NCI-H2196 (cell line): Measurements from ENCODE around the gene ZBTB16.

ENCODE experiments used
- DNase-seq: peaks from one replicate; lab custom pipeline; 2025; ENCODE audit not compliant: unreplicated experiment; lab: John Stamatoyannopoulos, UW

ZBTB16 gene

DNA sequence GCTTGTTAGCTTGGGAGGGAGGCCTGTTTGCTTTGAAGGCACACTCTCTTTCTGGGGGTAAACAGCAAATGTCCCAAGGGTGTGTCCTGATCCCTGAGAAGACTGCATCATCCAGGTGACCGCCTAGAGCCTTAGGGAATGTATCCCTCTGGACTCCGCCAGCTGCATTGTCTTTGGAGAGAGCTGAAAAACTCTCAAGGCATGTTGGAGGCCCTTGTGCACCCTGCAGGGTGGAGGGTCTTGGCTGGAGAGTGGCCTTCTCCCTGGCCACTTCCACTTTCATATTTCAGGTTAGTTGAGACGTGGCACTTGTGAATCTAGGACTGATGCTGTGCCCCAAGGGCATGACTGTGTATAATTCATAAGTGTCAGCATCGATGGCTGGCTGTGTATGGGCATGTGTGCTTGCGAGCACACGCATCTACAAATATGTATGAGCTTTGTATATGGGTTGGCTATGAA lies 70.6 kb downstream of the ZBTB16 start:
- no peak for DNase-seq

GRCh38 chr11:114130629-114131277 lies 71.2 kb downstream of the ZBTB16 start:
- no peak for DNase-seq

DNA sequence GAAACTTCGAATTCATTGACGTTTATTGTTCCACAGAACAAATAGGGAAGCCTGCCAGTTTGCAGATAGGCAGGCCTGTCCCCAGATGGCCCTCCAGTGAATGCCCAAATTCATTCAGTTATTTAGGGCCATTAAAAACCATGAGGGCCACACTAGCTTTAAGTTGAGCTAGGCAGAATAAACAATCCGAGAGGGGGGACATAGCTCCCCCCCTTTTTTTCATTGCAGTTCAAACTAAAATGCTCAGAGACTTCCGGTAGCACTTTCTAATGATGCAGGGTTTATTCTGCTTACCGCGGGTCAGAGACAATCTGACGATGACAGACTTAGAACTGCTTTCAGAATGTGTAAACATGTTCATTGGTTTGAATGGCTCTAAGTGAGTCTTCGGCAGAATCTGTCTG lies 72.0 kb downstream of the ZBTB16 start:
- no peak for DNase-seq

DNA sequence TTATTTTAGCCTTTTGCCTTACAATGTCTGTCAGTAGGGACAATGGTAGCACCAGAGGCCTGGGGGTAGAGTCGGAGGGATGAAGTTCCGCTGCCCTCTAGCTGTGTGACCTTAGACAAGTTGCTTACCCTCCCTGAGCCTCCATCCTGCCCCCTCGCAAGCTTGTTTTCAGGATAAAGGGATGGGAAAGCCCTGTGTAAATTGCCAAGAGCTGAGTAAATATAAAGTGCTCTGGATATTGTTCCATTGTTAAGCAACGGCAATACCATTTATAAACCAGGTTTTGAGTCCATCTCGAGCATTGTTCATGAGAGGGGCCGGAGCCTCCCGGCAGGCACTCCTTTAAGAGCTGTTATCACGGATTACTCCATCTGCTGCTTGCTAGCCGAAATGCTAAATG lies 72.9 kb downstream of the ZBTB16 start:
- DNase-seq = no peak

DNA sequence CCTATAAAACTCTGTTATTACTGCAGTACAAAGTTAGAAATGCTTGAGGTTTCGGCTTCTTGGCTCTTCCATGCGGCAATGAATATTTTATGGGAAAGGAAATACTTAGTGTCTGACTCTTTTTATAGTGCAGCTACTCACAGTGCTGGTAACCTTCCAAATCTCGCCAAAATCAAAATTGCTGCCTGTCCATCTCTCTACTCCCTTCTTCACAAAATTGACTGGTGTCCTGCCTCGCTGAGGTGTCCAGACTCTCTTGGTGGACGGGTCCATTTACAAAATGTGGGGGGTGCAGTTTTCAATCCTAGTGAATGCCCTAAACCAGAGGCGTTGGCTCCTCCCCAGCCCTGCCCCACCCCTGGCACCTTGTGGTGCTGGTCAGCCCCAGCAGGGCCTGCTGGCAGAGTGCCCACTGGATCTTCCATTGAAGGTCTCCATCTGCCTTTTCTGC lies 73.5 kb downstream of the ZBTB16 start:
- no peak for DNase-seq

GRCh38 chr11:114133548-114134329 lies 74.2 kb downstream of the ZBTB16 start:
- DNase-seq = no peak

DNA sequence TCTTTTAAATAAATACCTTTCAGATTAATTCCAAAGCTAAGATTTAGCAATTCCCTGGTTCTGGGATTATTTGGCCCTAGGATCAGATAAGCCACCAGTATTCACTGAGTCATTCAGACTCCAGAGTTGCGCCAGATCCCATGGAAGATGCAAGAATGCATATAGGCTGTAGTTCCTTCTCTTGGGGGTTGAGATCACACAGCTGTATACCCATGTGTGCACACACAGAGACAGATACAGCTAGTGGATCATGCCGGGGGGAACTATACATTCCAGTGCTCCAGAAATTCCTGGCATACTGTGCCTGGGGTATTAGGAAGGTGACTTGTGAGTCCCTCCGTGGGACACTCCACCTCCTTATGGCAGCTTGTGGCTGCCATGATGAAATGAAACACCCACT lies 75.4 kb downstream of the ZBTB16 start:
- no peak for DNase-seq

GRCh38 chr11:114135737-114136151 lies 76.2 kb downstream of the ZBTB16 start:
- no peak for DNase-seq

GRCh38 chr11:114136686-114137640 lies 77.5 kb downstream of the ZBTB16 start:
- DNase-seq = no peak

GRCh38 chr11:114137838-114138237 lies 78.3 kb downstream of the ZBTB16 start:
- DNase-seq = no peak

DNA sequence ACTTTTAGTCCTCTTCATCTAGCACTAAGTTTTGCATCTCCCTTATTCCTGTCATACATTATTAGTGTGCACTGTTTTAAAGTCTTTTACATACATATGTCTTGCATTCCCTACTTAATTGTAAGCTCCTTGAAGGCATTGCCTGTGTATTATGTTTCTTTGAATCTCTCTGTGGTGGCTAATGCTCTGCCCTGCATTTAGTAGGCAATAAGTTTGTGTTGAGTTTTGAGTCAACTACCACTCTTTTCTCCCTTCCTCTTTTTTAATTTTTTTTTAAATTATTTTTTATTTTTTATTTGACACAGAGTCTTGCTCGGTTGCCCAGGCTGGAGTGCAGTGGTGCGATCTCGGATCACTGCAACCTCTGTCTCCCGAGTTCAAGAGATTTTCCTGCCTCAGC lies 78.9 kb downstream of the ZBTB16 start:
- DNase-seq = no peak

GRCh38 chr11:114140826-114141225 lies 81.3 kb downstream of the ZBTB16 start:
- DNase-seq = no peak

DNA sequence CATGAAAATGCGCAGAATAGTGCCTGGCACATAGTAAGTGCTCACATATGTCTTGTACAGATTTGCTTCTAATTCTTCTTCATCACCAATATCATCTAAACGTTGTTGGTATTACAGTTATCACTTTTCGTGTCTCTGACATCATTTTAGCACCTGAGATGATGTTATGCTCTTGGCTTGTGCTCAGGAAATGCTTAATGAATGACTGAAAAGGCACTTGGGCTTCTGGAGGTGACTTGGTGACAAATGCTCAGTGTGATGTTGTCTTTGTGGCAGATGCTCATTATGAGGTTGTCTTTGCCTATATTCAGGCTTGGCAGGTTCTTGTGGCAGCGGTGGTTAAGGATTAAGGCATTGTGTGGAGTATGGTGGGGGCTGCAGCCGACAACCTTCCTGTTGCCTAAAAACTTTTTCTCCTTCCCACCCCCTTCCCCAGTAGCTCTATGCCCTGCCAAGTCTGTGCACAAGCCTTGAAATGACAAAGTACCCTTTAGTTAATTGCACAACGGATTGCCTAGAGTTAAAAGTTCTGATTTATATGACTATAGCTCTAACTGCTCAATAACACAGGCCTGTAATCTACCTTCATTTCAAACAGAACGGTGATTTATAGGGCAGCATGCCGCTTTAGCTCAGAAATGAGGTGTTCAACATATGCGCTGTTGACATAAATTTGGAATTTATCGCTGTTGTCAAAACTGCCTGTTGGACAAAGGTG lies 82.5 kb downstream of the ZBTB16 start:
- no peak for DNase-seq

GRCh38 chr11:114142707-114143106 lies 83.2 kb downstream of the ZBTB16 start:
- no peak for DNase-seq

DNA sequence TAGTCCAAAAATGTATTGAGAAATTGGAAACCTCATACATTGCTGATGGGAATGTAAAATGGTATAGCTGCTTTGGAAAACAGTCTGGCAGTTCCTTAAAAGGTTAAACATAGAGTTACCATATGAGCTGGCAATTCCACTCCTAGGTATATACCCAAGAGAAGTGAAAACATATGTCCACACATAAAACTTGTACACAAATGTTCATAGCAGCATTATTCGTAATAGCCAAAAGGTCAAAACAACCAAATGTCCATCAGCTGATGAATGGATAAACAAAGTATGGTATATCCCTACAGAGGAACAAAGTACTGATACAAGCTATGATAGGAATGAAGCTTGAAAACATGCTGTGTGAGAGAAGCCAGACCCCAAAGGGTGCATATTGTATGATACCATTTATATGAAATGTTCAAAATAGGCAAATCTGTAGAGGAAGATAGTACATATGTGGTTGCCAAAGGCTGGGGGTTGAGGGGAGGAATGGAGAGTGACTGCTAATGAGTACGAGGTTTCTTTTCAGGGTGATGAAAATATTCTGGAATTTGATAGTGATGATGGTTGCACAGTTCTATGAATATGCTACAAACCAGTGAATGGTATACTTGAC lies 85.8 kb downstream of the ZBTB16 start:
- DNase-seq = no peak

GRCh38 chr11:114147375-114148012 lies 88.0 kb downstream of the ZBTB16 start:
- no peak for DNase-seq

GRCh38 chr11:114148013-114148382 lies 88.5 kb downstream of the ZBTB16 start:
- DNase-seq = no peak

- DNase-seq = no peak
Measured at GRCh38 chr11:114149689-114150407, 90.3 kb downstream of the ZBTB16 start.

DNA sequence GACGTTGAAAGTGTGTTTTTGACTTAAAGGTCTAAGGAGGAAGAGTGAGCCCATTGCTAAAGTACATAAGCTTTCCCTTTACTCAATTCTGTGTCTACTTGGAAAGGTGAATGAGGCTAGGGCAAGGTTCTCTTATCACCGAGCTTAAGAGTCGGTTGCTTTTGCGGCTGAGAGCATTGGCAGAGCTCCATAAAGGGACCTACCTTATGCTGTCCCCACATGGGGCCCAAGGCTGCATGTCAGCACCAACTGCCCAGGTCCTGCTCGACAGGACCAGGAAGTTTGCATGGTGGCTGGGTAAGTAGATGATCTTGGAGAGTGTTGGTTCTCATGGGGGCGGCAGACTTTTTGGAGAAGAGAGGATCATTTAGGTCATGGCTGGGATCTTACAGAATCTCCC lies 91.2 kb downstream of the ZBTB16 start:
- DNase-seq = no peak
